Stimulated activated CD4-positive, alpha-beta T cell treated with anti-CD3 and anti-CD28 coated beads, Interleukin-4, amount 100 ng/mL, for 4 hours (primary cell): ENCODE results near the gene PAQR5.
"Not testable (repeated sequence)": the region's sequence is repeated elsewhere in the genome, so short reads cannot be mapped to it uniquely, and the experiment has no call there.

Experiments
- DNase-seq, 2 experiments: peaks; one replicate each; pipeline ENCODE4 v3.0.0-alpha.2; 2020

PAQR5 gene

GRCh38 chr15:69293741-69294615, 4.7 kb upstream of the PAQR5 start:
- DNase-seq, result no peak

GRCh38 chr15:69296606-69297005, 2.1 kb upstream of the PAQR5 start:
- no peak for DNase-seq

- DNase-seq, result no peak
These were observed 914 bp upstream of the PAQR5 start for GRCh38 chr15:69297642-69298353.

- no peak for DNase-seq
These were observed 387 bp upstream of the PAQR5 start for GRCh38 chr15:69298354-69298696.

- DNase-seq, result no peak
These were observed 757 bp downstream of the PAQR5 start for GRCh38 chr15:69299451-69299886.

GRCh38 chr15:69299943-69300588, 1.4 kb downstream of the PAQR5 start:
- DNase-seq, result no peak

GRCh38 chr15:69301101-69301500, 2.4 kb downstream of the PAQR5 start:
- not testable (repeated sequence) for DNase-seq

- DNase-seq, result not testable (repeated sequence)
These were observed 3.4 kb downstream of the PAQR5 start for GRCh38 chr15:69302087-69302486.

GRCh38 chr15:69302929-69303328, 4.2 kb downstream of the PAQR5 start:
- no peak for DNase-seq

GRCh38 chr15:69303337-69304181, 4.8 kb downstream of the PAQR5 start:
- DNase-seq, result no peak

- DNase-seq, result no peak
These were observed 5.5 kb downstream of the PAQR5 start for GRCh38 chr15:69304182-69304545.

- DNase-seq, result no peak
These were observed 6.7 kb downstream of the PAQR5 start for GRCh38 chr15:69305204-69305931.

GRCh38 chr15:69305933-69306568, 7.3 kb downstream of the PAQR5 start:
- DNase-seq, result no peak

- no peak for DNase-seq
These were observed 9.2 kb downstream of the PAQR5 start for GRCh38 chr15:69307939-69308338.

GRCh38 chr15:69308949-69309348, 10.2 kb downstream of the PAQR5 start:
- no peak for DNase-seq

- no peak for DNase-seq
These were observed 12.6 kb downstream of the PAQR5 start for GRCh38 chr15:69311319-69311721.

- no peak for DNase-seq
These were observed 14.8 kb downstream of the PAQR5 start for GRCh38 chr15:69313432-69314000.

GRCh38 chr15:69314131-69314530, 15.4 kb downstream of the PAQR5 start:
- no peak for DNase-seq

GRCh38 chr15:69314736-69315135, 16.0 kb downstream of the PAQR5 start:
- DNase-seq, result no peak

- DNase-seq, result no peak
These were observed 16.8 kb downstream of the PAQR5 start for GRCh38 chr15:69315402-69316110.

GRCh38 chr15:69316291-69316690, 17.6 kb downstream of the PAQR5 start:
- no peak for DNase-seq
